Adrenal gland (tissue), 12 donors: Measurements from ENCODE around the gene CTSH. TPM values are rescaled to one million over a fixed set of nuclear protein-coding genes. Genes with fewer than 3 reads are reported as not detected.
A peak's percentile ranks its signal among the peaks of the same experiment; 100 is the strongest.

Source experiments
- DNase-seq, 7 donors: peaks; one replicate each; pipeline ENCODE4 v3.0.0-alpha.2; 2019 to 2020
- H3K27ac ChIP-seq, 5 donors: fragments of 200-600 bp; sonication (generic) in 4 of 5; 1 replicate in 3 of 5; 2 replicates in 2 of 5; pipeline versions ENCODE4 v1.5.1 to v1.8.0; 2016 to 2020; ENCODE audit warnings: mild to moderate bottlenecking in 1 of 5
- H3K27me3 ChIP-seq: fragments of 200-600 bp; 2 replicates; pipeline ENCODE4 v1.8.0; 2021
- H3K36me3 ChIP-seq, 2 donors: fragments of 200-600 bp; replicated peaks in 1 of 2; 1 replicate in 1 of 2; 2 replicates in 1 of 2; pipeline versions ENCODE4 v1.5.1 to v1.8.0; 2018 to 2022
- H3K4me1 ChIP-seq, 2 donors: fragments of 200-600 bp; replicated peaks in 1 of 2; 1 replicate in 1 of 2; 2 replicates in 1 of 2; pipeline versions ENCODE4 v1.5.1 to v1.8.0; 2018 to 2021
- H3K4me3 ChIP-seq, 4 donors: fragments of 200-600 bp; sonication (generic) in 3 of 4; one replicate each; pipeline ENCODE4 v1.5.1; 2016 to 2018
- H3K9me3 ChIP-seq, 3 donors: fragments of 200-600 bp; sonication (generic) in 1 of 3; replicated peaks in 1 of 3; 1 replicate in 2 of 3; 2 replicates in 1 of 3; pipeline versions ENCODE4 v1.5.1 to v1.8.0; 2016 to 2021
- POLR2A ChIP-seq, 2 donors: fragments of 450-650 bp; IDR thresholded peaks; one replicate each; pipeline ENCODE4 v1.6.1; 2017; ENCODE audit warnings: antibody characterized with exemption in 2 of 2, mild to moderate bottlenecking in 2 of 2, moderate library complexity in 1 of 2
- WGBS, 4 donors: extraction: QIAGEN DNeasy Blood & Tissue Kit in 2 of 4; methylation state at CpG; one replicate each; pipeline versions ENCODE4 v1.1.5 to v1.1.7; 2013 to 2017; 5-methylcytosine and 5-hydroxymethylcytosine counted together
- intact Hi-C, 2 donors: fragments of 100-400 bp; cut with DNase I; formaldehyde crosslinking; loops; one replicate each; pipeline versions ENCODE4 v1.14.1 to v1.15.0; 2022 to 2023
- polyA plus RNA-seq, 3 donors: library from polyadenylated mRNA; stranded (reverse); fragments of 200-250 nt in 2 of 3; fragments of 350-450 nt in 1 of 3; fragmentation: Illumina TruSeq in 1 of 3; extraction: RNeasy Lipid Tissue Mini Kit (QIAGEN cat#74804) in 1 of 3; gene quantifications; one replicate each; pipeline ENCODE4 v1.2.3, GENCODE V29; 2013 to 2014
- total RNA-seq, 9 donors: library from RNA; depleted of rRNA in 4 of 9; stranded (reverse); fragments of >200 nt in 4 of 9; fragments of 120-200 nt in 1 of 9; fragmentation: NEBNext Ultra II Directional in 1 of 9; extraction: Animal tissue kit (Norgen Biotek cat#: 25700) in 1 of 9; gene quantifications; one replicate each; pipeline versions ENCODE4 v1.1.0 to v1.2.4, GENCODE V29; 2013 to 2023
- TF ChIP-seq, protein P1 (sequence below), 6 experiments: fragments of 450-650 bp in 4 of 6; fragments of 200-600 bp in 2 of 6; sonication (generic) in 1 of 6; IDR thresholded peaks; 1 replicate in 5 of 6; 2 replicates in 1 of 6; pipeline versions ENCODE4 v1.5.1 to v1.8.0; 2016 to 2021; ENCODE audit warnings: antibody characterized with exemption in 6 of 6, mild to moderate bottlenecking in 2 of 6, moderate library complexity in 1 of 6
- donor health status: healthy with polysubstance abuse.
- donor health status: Bipolar disorder and iron deficiency.
- donor health status: DM: yes; HTN: yes; CAD: no.
- donor health status: DM: no; HTN: no; CAD: no.
- donor health status: DM: no; HTN: no; CAD: no.
- donor health status: DM: yes; HTN: yes; CAD: no.

The CTSH gene
- total and polyA plus RNA-seq, 12 donors, result 24.2 to 303 (median 139) TPM

DNA sequence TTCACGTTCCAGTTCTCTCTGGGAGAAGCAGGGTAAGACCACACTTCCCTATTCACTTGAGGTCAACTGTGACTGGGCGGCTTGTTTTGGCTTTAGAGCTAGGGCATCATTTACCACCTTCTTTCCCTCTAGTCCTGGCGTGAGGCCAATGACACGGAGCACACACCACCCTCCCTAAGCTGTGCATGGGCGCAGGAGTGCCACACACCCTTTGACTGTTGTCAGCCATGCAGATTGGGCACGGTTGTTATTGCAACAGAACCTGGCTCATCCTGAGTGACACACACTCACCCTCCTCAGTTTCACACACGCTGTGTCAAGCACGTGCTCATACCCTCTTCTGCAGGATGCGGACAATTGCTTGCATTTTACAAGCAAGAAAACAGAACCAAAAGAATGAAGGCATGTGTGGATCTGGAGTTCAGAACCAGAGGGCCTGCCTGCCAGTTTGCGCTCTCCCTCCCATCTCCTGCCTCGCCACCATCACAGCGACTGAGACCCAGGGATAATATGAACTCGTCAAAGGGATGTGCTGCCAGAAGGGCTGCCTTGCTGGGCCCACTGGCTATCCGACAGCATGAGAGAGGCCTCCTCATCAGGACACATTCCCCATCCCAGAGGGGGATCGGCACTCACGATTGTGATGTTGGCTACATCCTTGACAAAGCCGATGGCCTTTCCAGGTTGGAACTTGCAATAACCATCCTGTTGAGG lies 17.6 kb downstream of the CTSH start:
- Histone ChIP-seq H3K27me3 (no peaks in the 10 kb centered on the region), H3K36me3 (peaks cover 0 to 37% of the 10 kb centered on the region in 2 donors), H3K9me3 (no peaks in the 10 kb centered on the region), H3K4me3 (no peak overlapping the region), H3K27ac (no peak overlapping the region), H3K4me1 (peaks cover 7 to 16% of the 10 kb centered on the region in 2 donors)
- DNase-seq, result peak in 2 of 7 donors; percentile 20 to 41
- intact Hi-C loops, result no loop called here
- TF ChIP-seq POLR2A (IDR thresholded peaks at IDR 0.05), result no peak
- TF ChIP-seq, protein P1, sequence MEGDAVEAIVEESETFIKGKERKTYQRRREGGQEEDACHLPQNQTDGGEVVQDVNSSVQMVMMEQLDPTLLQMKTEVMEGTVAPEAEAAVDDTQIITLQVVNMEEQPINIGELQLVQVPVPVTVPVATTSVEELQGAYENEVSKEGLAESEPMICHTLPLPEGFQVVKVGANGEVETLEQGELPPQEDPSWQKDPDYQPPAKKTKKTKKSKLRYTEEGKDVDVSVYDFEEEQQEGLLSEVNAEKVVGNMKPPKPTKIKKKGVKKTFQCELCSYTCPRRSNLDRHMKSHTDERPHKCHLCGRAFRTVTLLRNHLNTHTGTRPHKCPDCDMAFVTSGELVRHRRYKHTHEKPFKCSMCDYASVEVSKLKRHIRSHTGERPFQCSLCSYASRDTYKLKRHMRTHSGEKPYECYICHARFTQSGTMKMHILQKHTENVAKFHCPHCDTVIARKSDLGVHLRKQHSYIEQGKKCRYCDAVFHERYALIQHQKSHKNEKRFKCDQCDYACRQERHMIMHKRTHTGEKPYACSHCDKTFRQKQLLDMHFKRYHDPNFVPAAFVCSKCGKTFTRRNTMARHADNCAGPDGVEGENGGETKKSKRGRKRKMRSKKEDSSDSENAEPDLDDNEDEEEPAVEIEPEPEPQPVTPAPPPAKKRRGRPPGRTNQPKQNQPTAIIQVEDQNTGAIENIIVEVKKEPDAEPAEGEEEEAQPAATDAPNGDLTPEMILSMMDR (IDR thresholded peaks at IDR 0.05), result no peak
- 79 to 89% (median 86%) methylated on average over 13 to 17 of the region's 17 CpGs for WGBS, 4 donors

DNA sequence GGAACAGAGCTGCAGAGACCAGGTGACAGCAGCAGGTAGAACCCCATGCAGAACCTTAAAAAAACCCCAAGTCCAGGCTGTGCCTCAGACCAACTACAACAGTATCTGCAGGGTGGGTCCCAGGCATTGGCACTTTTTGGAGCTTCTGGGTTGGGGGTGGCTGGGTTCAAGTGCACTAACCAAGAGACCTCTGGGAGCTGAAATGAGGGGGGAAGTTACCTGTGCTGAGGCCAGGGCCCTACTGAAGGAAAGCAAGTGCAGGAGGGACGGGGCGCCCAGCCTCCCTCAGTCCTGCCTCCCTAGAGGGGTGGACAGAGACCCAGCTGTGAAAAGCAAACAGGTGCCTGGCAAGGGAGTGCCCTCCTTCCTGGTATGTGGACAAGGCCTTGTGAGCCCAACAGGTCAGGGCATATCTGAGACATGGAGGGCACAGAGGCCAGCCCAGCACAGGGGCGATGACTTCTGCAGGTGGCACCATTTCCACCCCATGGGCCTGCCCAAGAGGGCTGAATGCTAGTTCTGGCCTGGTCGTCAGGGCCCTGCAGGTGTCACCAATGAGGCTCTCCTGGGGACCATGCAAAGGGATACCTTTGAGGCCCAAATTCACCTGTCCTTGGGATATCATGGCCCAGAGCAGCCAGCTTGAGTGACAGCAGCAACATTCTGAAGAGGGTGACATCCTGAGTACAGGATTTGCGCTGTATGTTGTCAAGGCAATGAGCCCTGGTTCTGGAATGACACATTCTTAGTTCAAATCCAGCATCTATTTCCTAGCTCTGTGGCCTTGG lies 18.7 kb downstream of the CTSH start:
- TF ChIP-seq POLR2A (IDR thresholded peaks at IDR 0.05), result no peak
- TF ChIP-seq, protein P1 (IDR thresholded peaks at IDR 0.05), result no peak
- 77 to 95% (median 94%) methylated on average over 4 to 5 of the region's 5 CpGs for WGBS, 4 donors
- intact Hi-C loops, result no loop called here

DNA sequence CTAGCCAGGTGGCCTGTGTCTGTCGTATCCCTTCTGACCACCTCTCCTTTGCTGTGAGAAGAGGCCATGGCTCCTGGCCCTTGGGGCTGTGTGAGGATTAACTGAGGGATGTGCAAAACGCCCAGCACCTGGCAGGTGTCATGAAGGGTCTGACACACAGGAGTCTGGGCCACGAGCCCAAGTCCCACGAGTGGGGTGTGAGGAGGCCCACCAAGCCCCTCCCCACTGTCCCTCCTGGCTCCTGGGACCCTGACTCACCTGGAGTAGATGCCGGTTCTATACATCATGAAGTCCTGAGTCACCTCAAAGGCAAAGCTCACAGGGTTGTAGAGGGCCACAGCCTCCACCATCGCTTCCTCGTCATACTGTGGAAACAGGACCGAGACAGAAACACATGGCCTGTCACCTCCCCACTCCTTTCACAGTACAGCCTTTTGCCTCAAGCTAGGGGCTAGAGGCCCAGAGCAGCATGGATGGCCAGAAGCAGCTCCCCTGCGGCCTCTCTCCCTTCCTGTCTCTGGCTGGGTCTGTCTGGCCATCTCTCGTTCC lies 19.7 kb downstream of the CTSH start:
- H3K9me3 ChIP-seq, result no peaks in the 10 kb centered on the region
- WGBS, 4 donors, result 79 to 91% (median 84%) methylated on average over 4 to 10 of the region's 10 CpGs
- no peaks in the 10 kb centered on the region for H3K27me3 ChIP-seq
- intact Hi-C loops, result no loop called here
- peaks cover 0 to 55% of the 10 kb centered on the region in 2 donors for H3K36me3 ChIP-seq
- DNase-seq, result no peak
- no peak for TF ChIP-seq POLR2A (IDR thresholded peaks at IDR 0.05)
- TF ChIP-seq, protein P1 (IDR thresholded peaks at IDR 0.05), result no peak
- no peaks in the 10 kb centered on the region for H3K4me1 ChIP-seq
- H3K27ac ChIP-seq, result no peak overlapping the region
- no peak overlapping the region for H3K4me3 ChIP-seq

More for the DNA sequence above, 18.7 kb downstream of the CTSH start:
- Histone ChIP-seq H3K27me3 (no peaks in the 10 kb centered on the region), H3K9me3 (no peaks in the 10 kb centered on the region), H3K27ac (no peak overlapping the region), H3K36me3 (peaks cover 0 to 46% of the 10 kb centered on the region in 2 donors), H3K4me3 (no peak overlapping the region), H3K4me1 (peaks cover 1 to 6% of the 10 kb centered on the region in 2 donors)
- peak in 2 of 7 donors; percentile 7 to 21 for DNase-seq
